SK-N-SH (cell line): Measurements from ENCODE around the gene FRMPD1. TPM values are rescaled to one million over a fixed set of nuclear protein-coding genes. Genes with fewer than 3 reads are reported as not detected.

ENCODE experiments used
- CTCF ChIA-PET: fragments of 300-600, 350-600 bp; formaldehyde crosslinking; extraction: SDS; loops from one replicate; lab custom pipeline; 2021; lab: Yijun Ruan, JAX
- POLR2A ChIA-PET: fragments of 350-600 bp; sonication (Branson Sonifier 250); formaldehyde crosslinking; extraction: SDS; loops from one replicate; lab custom pipeline; 2020; ENCODE audit warnings: antibody characterized with exemption, inconsistent platforms; lab: Yijun Ruan, JAX
- DNase-seq: peaks from one replicate; pipeline ENCODE4 v3.0.0; 2012
- H2AFZ ChIP-seq: fragments of 200-600 bp; sonication (generic); 2 replicates; pipeline ENCODE4 v1.8.1; 2016; ENCODE audit warnings: antibody characterized with exemption, mild to moderate bottlenecking, low read depth
- H3F3A ChIP-seq: fragments of 200-600 bp; sonication (generic); replicated peaks from 2 replicates; pipeline ENCODE3; 2016; ENCODE audit warnings: antibody characterized with exemption, mild to moderate bottlenecking; ENCODE audit not compliant: insufficient read depth
- H3K27ac ChIP-seq, 2 experiments: fragments of 200-500 bp in 1 of 2; fragments of 200-600 bp in 1 of 2; sonication (Bioruptor generic) in 1 of 2; sonication (generic), shearing (Covaris generic) in 1 of 2; 2 replicates each; pipeline versions ENCODE4 v1.5.1 to v1.6.1; 2014 to 2016; ENCODE audit warnings: low read depth in 2 of 2, inconsistent platforms in 1 of 2, low read length in 1 of 2, mild to moderate bottlenecking in 1 of 2, mixed read lengths in 1 of 2
- H3K27me3 ChIP-seq: fragments of 200-600 bp; sonication (generic), shearing (Covaris generic); 2 replicates; pipeline ENCODE4 v1.6.1; 2016; ENCODE audit warnings: mixed run types; ENCODE audit not compliant: insufficient read depth
- H3K36me3 ChIP-seq, 2 experiments: fragments of 200-500 bp in 1 of 2; fragments of 200-600 bp in 1 of 2; sonication (Bioruptor generic) in 1 of 2; sonication (generic) in 1 of 2; replicated peaks in 1 of 2; 2 replicates each; pipeline versions ENCODE3 to v1.5.1; 2014 to 2016; ENCODE audit warnings: low read length in 1 of 2, mild to moderate bottlenecking in 1 of 2; ENCODE audit not compliant: insufficient read depth in 2 of 2, control insufficient read depth in 1 of 2
- H3K4me1 ChIP-seq, 2 experiments: fragments of 200-500 bp in 1 of 2; fragments of 200-600 bp in 1 of 2; sonication (Bioruptor generic) in 1 of 2; sonication (generic), shearing (Covaris generic) in 1 of 2; 2 replicates each; pipeline versions ENCODE4 v1.5.1 to v1.6.1; 2014 to 2016; ENCODE audit warnings: low read depth in 1 of 2, low read length in 1 of 2, mixed run types in 1 of 2; ENCODE audit not compliant: insufficient read depth in 2 of 2, control insufficient read depth in 1 of 2
- H3K4me2 ChIP-seq: fragments of 200-600 bp; sonication (generic), shearing (Covaris generic); 2 replicates; pipeline ENCODE4 v1.6.1; 2017; ENCODE audit warnings: mixed run types
- H3K4me3 ChIP-seq, 2 experiments: fragments of 200-500 bp in 1 of 2; fragments of 200-600 bp in 1 of 2; sonication (Bioruptor generic) in 1 of 2; sonication (generic), shearing (Covaris generic) in 1 of 2; 2 replicates each; pipeline versions ENCODE4 v1.5.1 to v1.8.1; 2014 to 2016; ENCODE audit warnings: low read depth in 2 of 2, inconsistent platforms in 1 of 2, low read length in 1 of 2, mild to moderate bottlenecking in 1 of 2, mixed read lengths in 1 of 2, moderate library complexity in 1 of 2
- H3K79me2 ChIP-seq: fragments of 200-600 bp; sonication (generic); 2 replicates; pipeline ENCODE4 v1.8.1; 2017; ENCODE audit warnings: mild to moderate bottlenecking; ENCODE audit not compliant: insufficient read depth
- H3K9ac ChIP-seq: fragments of 200-600 bp; sonication (generic); 2 replicates; pipeline ENCODE4 v1.6.1; 2017; ENCODE audit warnings: mixed run types
- H3K9me2 ChIP-seq: fragments of 200-600 bp; sonication (generic); 2 replicates; pipeline ENCODE4 v1.6.1; 2017; ENCODE audit warnings: mixed run types
- H3K9me3 ChIP-seq: fragments of 200-600 bp; sonication (generic); 2 replicates; pipeline ENCODE4 v1.6.1; 2017; ENCODE audit warnings: mixed run types, mild to moderate bottlenecking, moderate library complexity
- H4K20me1 ChIP-seq: fragments of 200-600 bp; sonication (generic); 2 replicates; pipeline ENCODE4 v1.6.1; 2017; ENCODE audit warnings: mild to moderate bottlenecking, mixed run types; ENCODE audit not compliant: insufficient read depth
- EZH2phosphoT487 ChIP-seq: fragments of 200-600 bp; sonication (generic); IDR thresholded peaks from 2 replicates; pipeline ENCODE4 v1.6.1; 2017; ENCODE audit warnings: low read depth, mixed run types, mild to moderate bottlenecking, antibody characterized with exemption, moderate library complexity, borderline replicate concordance
- FOSL2 ChIP-seq: IDR thresholded peaks from 2 replicates; pipeline ENCODE4 v1.4.0; 2012; ENCODE audit warnings: low read depth, mild to moderate bottlenecking, moderate library complexity, borderline replicate concordance
- FOXJ3 ChIP-seq: sonication (generic); formaldehyde crosslinking; IDR thresholded peaks from 2 replicates; pipeline ENCODE4 v1.5.1; 2020; ENCODE audit warnings: mild to moderate bottlenecking, missing genetic modification reagents
- GATA2 ChIP-seq: sonication (generic); formaldehyde crosslinking; IDR thresholded peaks from 2 replicates; pipeline ENCODE4 v1.5.0; 2020; ENCODE audit warnings: mild to moderate bottlenecking, missing genetic modification reagents
- MEF2A ChIP-seq: IDR thresholded peaks from 2 replicates; pipeline ENCODE4 v1.4.0; 2012; ENCODE audit warnings: low read depth, borderline replicate concordance
- MXI1 ChIP-seq: IDR thresholded peaks from 2 replicates; pipeline ENCODE4 v1.6.1; 2012; ENCODE audit warnings: mild to moderate bottlenecking, low read depth, low read length, improper control_type of control experiment
- NFIC ChIP-seq: IDR thresholded peaks from 2 replicates; pipeline ENCODE4 v1.4.0; 2012; ENCODE audit warnings: borderline replicate concordance
- RXRA ChIP-seq: IDR thresholded peaks from 2 replicates; pipeline ENCODE4 v1.4.0; 2012; ENCODE audit warnings: low read depth, mild to moderate bottlenecking, borderline replicate concordance
- SIN3A ChIP-seq: IDR thresholded peaks from 2 replicates; pipeline ENCODE4 v1.6.1; 2012; ENCODE audit warnings: low read depth, mild to moderate bottlenecking, low read length, moderate library complexity, borderline replicate concordance
- USF1 ChIP-seq: IDR thresholded peaks from 2 replicates; pipeline ENCODE4 v1.4.0; 2012; ENCODE audit warnings: low read depth, borderline replicate concordance
- YY1 ChIP-seq: IDR thresholded peaks from 2 replicates; pipeline ENCODE4 v1.4.0; 2012; ENCODE audit warnings: low read depth, mild to moderate bottlenecking
- WGBS: methylation state at CpG from one replicate; pipeline ENCODE4 v1.1.6; 2017; ENCODE audit warnings: low lambda C conversion rate; 5-methylcytosine and 5-hydroxymethylcytosine counted together
- polyA plus RNA-seq, 3 experiments: library from polyadenylated mRNA; depleted of rRNA; stranded (reverse); fragments of >200 nt; gene quantifications; 2 replicates each; pipeline ENCODE4 v1.2.3, GENCODE V29; 2012
- TF ChIP-seq, protein P1 (sequence below): fragments of 150-350 bp; IDR thresholded peaks from 2 replicates; pipeline ENCODE4 v1.6.1; 2017; ENCODE audit warnings: antibody characterized with exemption, low read length, low read depth, borderline replicate concordance
- TF ChIP-seq, protein P2 (sequence below): IDR thresholded peaks from 2 replicates; pipeline ENCODE4 v1.4.0; 2012; ENCODE audit warnings: low read depth, borderline replicate concordance
- TF ChIP-seq, protein P3 (sequence below): fragments of 200-600 bp; sonication (generic); IDR thresholded peaks from 2 replicates; pipeline ENCODE4 v1.6.1; 2017; ENCODE audit warnings: antibody characterized with exemption, mild to moderate bottlenecking, moderate library complexity
- TF ChIP-seq, protein P4 (sequence below): IDR thresholded peaks from 2 replicates; pipeline ENCODE4 v1.6.1; 2012; ENCODE audit warnings: mild to moderate bottlenecking, low read depth, low read length, moderate library complexity

Gene FRMPD1
- polyA plus RNA-seq, 1 of the 3 experiments (the other 2 are of a cell fraction) = not detected

GRCh38 chr9:37715991-37716505 is 65.3 kb downstream of the FRMPD1 start (continued):
- no peak for TF ChIP-seq USF1
- TF ChIP-seq, protein P1, sequence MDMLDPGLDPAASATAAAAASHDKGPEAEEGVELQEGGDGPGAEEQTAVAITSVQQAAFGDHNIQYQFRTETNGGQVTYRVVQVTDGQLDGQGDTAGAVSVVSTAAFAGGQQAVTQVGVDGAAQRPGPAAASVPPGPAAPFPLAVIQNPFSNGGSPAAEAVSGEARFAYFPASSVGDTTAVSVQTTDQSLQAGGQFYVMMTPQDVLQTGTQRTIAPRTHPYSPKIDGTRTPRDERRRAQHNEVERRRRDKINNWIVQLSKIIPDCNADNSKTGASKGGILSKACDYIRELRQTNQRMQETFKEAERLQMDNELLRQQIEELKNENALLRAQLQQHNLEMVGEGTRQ = no peak
- no peak for TF ChIP-seq RXRA
- no peak for TF ChIP-seq NFIC
- TF ChIP-seq GATA2 = no peak
- TF ChIP-seq, all 33 proteins: peak for 0

DNA sequence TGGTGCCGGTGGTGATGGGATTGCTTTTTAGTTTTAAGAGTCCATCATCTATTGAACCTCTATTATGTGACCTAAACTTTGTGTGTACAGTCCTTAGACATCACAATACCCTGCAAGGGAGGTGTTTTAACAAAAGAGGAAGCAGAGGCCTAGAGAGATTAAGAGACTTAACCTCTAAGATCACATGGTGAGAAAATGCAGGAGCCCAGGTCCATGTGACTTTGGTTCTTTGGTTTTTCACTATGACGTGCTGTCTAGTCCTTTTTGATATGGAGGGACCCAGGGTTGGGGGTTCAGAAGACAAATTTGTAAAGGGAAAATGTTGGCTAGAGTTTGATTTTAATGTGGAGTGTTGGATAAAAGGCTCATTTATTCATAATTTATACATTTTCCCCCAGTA is 68.8 kb downstream of the FRMPD1 start:
- POLR2A ChIA-PET = no interaction called here
- Histone ChIP-seq H3K4me3 (no peak overlapping the region), H3K9ac (no peak overlapping the region), H2AFZ (no peak overlapping the region), H3K4me1 (peaks cover 0 to 3% of the 10 kb centered on the region in 2 experiments; a peak in 1 of 4 replicates), H3K27ac (no peak overlapping the region), H4K20me1 (no peaks in the 10 kb centered on the region), H3K27me3 (no peaks in the 10 kb centered on the region; the same call in 1 of the 2 replicates), H3K9me3 (no peaks in the 10 kb centered on the region), H3K36me3 (no peaks in the 10 kb centered on the region), H3F3A (no peaks in the 10 kb centered on the region), H3K4me2 (no peak overlapping the region), H3K9me2 (no peaks in the 10 kb centered on the region), H3K79me2 (no peaks in the 10 kb centered on the region)
- 43% methylated on average over 2 of the region's 2 CpGs for WGBS
- CTCF ChIA-PET = no interaction called here
- DNase-seq = no peak
- TF ChIP-seq, protein P2, sequence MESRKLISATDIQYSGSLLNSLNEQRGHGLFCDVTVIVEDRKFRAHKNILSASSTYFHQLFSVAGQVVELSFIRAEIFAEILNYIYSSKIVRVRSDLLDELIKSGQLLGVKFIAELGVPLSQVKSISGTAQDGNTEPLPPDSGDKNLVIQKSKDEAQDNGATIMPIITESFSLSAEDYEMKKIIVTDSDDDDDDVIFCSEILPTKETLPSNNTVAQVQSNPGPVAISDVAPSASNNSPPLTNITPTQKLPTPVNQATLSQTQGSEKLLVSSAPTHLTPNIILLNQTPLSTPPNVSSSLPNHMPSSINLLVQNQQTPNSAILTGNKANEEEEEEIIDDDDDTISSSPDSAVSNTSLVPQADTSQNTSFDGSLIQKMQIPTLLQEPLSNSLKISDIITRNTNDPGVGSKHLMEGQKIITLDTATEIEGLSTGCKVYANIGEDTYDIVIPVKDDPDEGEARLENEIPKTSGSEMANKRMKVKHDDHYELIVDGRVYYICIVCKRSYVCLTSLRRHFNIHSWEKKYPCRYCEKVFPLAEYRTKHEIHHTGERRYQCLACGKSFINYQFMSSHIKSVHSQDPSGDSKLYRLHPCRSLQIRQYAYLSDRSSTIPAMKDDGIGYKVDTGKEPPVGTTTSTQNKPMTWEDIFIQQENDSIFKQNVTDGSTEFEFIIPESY = no peak
- TF ChIP-seq YY1 (no peak), SIN3A (no peak), FOXJ3 (CRISPR knock-in tag) (no peak), USF1 (no peak), MEF2A (no peak), MXI1 (no peak), FOSL2 (no peak), EZH2phosphoT487 (no peak)
- TF ChIP-seq, protein P3, sequence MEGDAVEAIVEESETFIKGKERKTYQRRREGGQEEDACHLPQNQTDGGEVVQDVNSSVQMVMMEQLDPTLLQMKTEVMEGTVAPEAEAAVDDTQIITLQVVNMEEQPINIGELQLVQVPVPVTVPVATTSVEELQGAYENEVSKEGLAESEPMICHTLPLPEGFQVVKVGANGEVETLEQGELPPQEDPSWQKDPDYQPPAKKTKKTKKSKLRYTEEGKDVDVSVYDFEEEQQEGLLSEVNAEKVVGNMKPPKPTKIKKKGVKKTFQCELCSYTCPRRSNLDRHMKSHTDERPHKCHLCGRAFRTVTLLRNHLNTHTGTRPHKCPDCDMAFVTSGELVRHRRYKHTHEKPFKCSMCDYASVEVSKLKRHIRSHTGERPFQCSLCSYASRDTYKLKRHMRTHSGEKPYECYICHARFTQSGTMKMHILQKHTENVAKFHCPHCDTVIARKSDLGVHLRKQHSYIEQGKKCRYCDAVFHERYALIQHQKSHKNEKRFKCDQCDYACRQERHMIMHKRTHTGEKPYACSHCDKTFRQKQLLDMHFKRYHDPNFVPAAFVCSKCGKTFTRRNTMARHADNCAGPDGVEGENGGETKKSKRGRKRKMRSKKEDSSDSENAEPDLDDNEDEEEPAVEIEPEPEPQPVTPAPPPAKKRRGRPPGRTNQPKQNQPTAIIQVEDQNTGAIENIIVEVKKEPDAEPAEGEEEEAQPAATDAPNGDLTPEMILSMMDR = no peak
- TF ChIP-seq, protein P4, sequence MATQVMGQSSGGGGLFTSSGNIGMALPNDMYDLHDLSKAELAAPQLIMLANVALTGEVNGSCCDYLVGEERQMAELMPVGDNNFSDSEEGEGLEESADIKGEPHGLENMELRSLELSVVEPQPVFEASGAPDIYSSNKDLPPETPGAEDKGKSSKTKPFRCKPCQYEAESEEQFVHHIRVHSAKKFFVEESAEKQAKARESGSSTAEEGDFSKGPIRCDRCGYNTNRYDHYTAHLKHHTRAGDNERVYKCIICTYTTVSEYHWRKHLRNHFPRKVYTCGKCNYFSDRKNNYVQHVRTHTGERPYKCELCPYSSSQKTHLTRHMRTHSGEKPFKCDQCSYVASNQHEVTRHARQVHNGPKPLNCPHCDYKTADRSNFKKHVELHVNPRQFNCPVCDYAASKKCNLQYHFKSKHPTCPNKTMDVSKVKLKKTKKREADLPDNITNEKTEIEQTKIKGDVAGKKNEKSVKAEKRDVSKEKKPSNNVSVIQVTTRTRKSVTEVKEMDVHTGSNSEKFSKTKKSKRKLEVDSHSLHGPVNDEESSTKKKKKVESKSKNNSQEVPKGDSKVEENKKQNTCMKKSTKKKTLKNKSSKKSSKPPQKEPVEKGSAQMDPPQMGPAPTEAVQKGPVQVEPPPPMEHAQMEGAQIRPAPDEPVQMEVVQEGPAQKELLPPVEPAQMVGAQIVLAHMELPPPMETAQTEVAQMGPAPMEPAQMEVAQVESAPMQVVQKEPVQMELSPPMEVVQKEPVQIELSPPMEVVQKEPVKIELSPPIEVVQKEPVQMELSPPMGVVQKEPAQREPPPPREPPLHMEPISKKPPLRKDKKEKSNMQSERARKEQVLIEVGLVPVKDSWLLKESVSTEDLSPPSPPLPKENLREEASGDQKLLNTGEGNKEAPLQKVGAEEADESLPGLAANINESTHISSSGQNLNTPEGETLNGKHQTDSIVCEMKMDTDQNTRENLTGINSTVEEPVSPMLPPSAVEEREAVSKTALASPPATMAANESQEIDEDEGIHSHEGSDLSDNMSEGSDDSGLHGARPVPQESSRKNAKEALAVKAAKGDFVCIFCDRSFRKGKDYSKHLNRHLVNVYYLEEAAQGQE = no peak
